SK-N-SH (cell line): ENCODE results near the gene FAF2. TPM values are rescaled to one million over a fixed set of nuclear protein-coding genes. Genes with fewer than 3 reads are reported as not detected.

ENCODE experiments used
- CTCF ChIA-PET: fragments of 300-600, 350-600 bp; formaldehyde crosslinking; extraction: SDS; loops from one replicate; lab custom pipeline; 2021; lab: Yijun Ruan, JAX
- POLR2A ChIA-PET: fragments of 350-600 bp; sonication (Branson Sonifier 250); formaldehyde crosslinking; extraction: SDS; loops from one replicate; lab custom pipeline; 2020; ENCODE audit warnings: antibody characterized with exemption, inconsistent platforms; lab: Yijun Ruan, JAX
- DNase-seq: peaks from one replicate; pipeline ENCODE4 v3.0.0; 2012
- H2AFZ ChIP-seq: fragments of 200-600 bp; sonication (generic); 2 replicates; pipeline ENCODE4 v1.8.1; 2016; ENCODE audit warnings: antibody characterized with exemption, mild to moderate bottlenecking, low read depth
- H3F3A ChIP-seq: fragments of 200-600 bp; sonication (generic); replicated peaks from 2 replicates; pipeline ENCODE3; 2016; ENCODE audit warnings: antibody characterized with exemption, mild to moderate bottlenecking; ENCODE audit not compliant: insufficient read depth
- H3K27ac ChIP-seq, 2 experiments: fragments of 200-500 bp in 1 of 2; fragments of 200-600 bp in 1 of 2; sonication (Bioruptor generic) in 1 of 2; sonication (generic), shearing (Covaris generic) in 1 of 2; 2 replicates each; pipeline versions ENCODE4 v1.5.1 to v1.6.1; 2014 to 2016; ENCODE audit warnings: low read depth in 2 of 2, inconsistent platforms in 1 of 2, low read length in 1 of 2, mild to moderate bottlenecking in 1 of 2, mixed read lengths in 1 of 2
- H3K27me3 ChIP-seq: fragments of 200-600 bp; sonication (generic), shearing (Covaris generic); 2 replicates; pipeline ENCODE4 v1.6.1; 2016; ENCODE audit warnings: mixed run types; ENCODE audit not compliant: insufficient read depth
- H3K36me3 ChIP-seq, 2 experiments: fragments of 200-500 bp in 1 of 2; fragments of 200-600 bp in 1 of 2; sonication (Bioruptor generic) in 1 of 2; sonication (generic) in 1 of 2; replicated peaks in 1 of 2; 2 replicates each; pipeline versions ENCODE3 to v1.5.1; 2014 to 2016; ENCODE audit warnings: low read length in 1 of 2, mild to moderate bottlenecking in 1 of 2; ENCODE audit not compliant: insufficient read depth in 2 of 2, control insufficient read depth in 1 of 2
- H3K4me1 ChIP-seq, 2 experiments: fragments of 200-500 bp in 1 of 2; fragments of 200-600 bp in 1 of 2; sonication (Bioruptor generic) in 1 of 2; sonication (generic), shearing (Covaris generic) in 1 of 2; 2 replicates each; pipeline versions ENCODE4 v1.5.1 to v1.6.1; 2014 to 2016; ENCODE audit warnings: low read depth in 1 of 2, low read length in 1 of 2, mixed run types in 1 of 2; ENCODE audit not compliant: insufficient read depth in 2 of 2, control insufficient read depth in 1 of 2
- H3K4me2 ChIP-seq: fragments of 200-600 bp; sonication (generic), shearing (Covaris generic); 2 replicates; pipeline ENCODE4 v1.6.1; 2017; ENCODE audit warnings: mixed run types
- H3K4me3 ChIP-seq, 2 experiments: fragments of 200-500 bp in 1 of 2; fragments of 200-600 bp in 1 of 2; sonication (Bioruptor generic) in 1 of 2; sonication (generic), shearing (Covaris generic) in 1 of 2; 2 replicates each; pipeline versions ENCODE4 v1.5.1 to v1.8.1; 2014 to 2016; ENCODE audit warnings: low read depth in 2 of 2, inconsistent platforms in 1 of 2, low read length in 1 of 2, mild to moderate bottlenecking in 1 of 2, mixed read lengths in 1 of 2, moderate library complexity in 1 of 2
- H3K79me2 ChIP-seq: fragments of 200-600 bp; sonication (generic); 2 replicates; pipeline ENCODE4 v1.8.1; 2017; ENCODE audit warnings: mild to moderate bottlenecking; ENCODE audit not compliant: insufficient read depth
- H3K9ac ChIP-seq: fragments of 200-600 bp; sonication (generic); 2 replicates; pipeline ENCODE4 v1.6.1; 2017; ENCODE audit warnings: mixed run types
- H3K9me2 ChIP-seq: fragments of 200-600 bp; sonication (generic); 2 replicates; pipeline ENCODE4 v1.6.1; 2017; ENCODE audit warnings: mixed run types
- H3K9me3 ChIP-seq: fragments of 200-600 bp; sonication (generic); 2 replicates; pipeline ENCODE4 v1.6.1; 2017; ENCODE audit warnings: mixed run types, mild to moderate bottlenecking, moderate library complexity
- H4K20me1 ChIP-seq: fragments of 200-600 bp; sonication (generic); 2 replicates; pipeline ENCODE4 v1.6.1; 2017; ENCODE audit warnings: mild to moderate bottlenecking, mixed run types; ENCODE audit not compliant: insufficient read depth
- CHD2 ChIP-seq: fragments of 150-350 bp; IDR thresholded peaks from 2 replicates; pipeline ENCODE4 v1.6.1; 2018; ENCODE audit warnings: low read length; ENCODE audit not compliant: partially characterized antibody
- ELF1 ChIP-seq: IDR thresholded peaks from 2 replicates; pipeline ENCODE4 v1.4.0; 2012
- EP300 ChIP-seq, 2 experiments: IDR thresholded peaks; 2 replicates each; pipeline versions ENCODE4 v1.4.0 to v1.6.1; 2012; ENCODE audit warnings: borderline replicate concordance in 1 of 2, low read depth in 1 of 2, low read length in 1 of 2
- EZH2phosphoT487 ChIP-seq: fragments of 200-600 bp; sonication (generic); IDR thresholded peaks from 2 replicates; pipeline ENCODE4 v1.6.1; 2017; ENCODE audit warnings: low read depth, mixed run types, mild to moderate bottlenecking, antibody characterized with exemption, moderate library complexity, borderline replicate concordance
- FOSL2 ChIP-seq: IDR thresholded peaks from 2 replicates; pipeline ENCODE4 v1.4.0; 2012; ENCODE audit warnings: low read depth, mild to moderate bottlenecking, moderate library complexity, borderline replicate concordance
- FOXJ3 ChIP-seq: sonication (generic); formaldehyde crosslinking; IDR thresholded peaks from 2 replicates; pipeline ENCODE4 v1.5.1; 2020; ENCODE audit warnings: mild to moderate bottlenecking, missing genetic modification reagents
- FOXM1 ChIP-seq: IDR thresholded peaks from 2 replicates; pipeline ENCODE4 v1.4.0; 2012; ENCODE audit warnings: low read depth, mild to moderate bottlenecking
- GABPA ChIP-seq: IDR thresholded peaks from 2 replicates; pipeline ENCODE4 v1.4.0; 2012; ENCODE audit warnings: low read depth, mild to moderate bottlenecking
- GATA2 ChIP-seq: sonication (generic); formaldehyde crosslinking; IDR thresholded peaks from 2 replicates; pipeline ENCODE4 v1.5.0; 2020; ENCODE audit warnings: mild to moderate bottlenecking, missing genetic modification reagents
- JUND ChIP-seq: IDR thresholded peaks from 2 replicates; pipeline ENCODE4 v1.4.0; 2012
- NFIC ChIP-seq: IDR thresholded peaks from 2 replicates; pipeline ENCODE4 v1.4.0; 2012; ENCODE audit warnings: borderline replicate concordance
- POLR2AphosphoS5 ChIP-seq: IDR thresholded peaks from 2 replicates; pipeline ENCODE4 v1.6.1; 2012; ENCODE audit warnings: low read depth, low read length
- RAD21 ChIP-seq: IDR thresholded peaks from 2 replicates; pipeline ENCODE4 v1.6.1; 2012; ENCODE audit warnings: mild to moderate bottlenecking, low read length
- RCOR1 ChIP-seq: fragments of 150-350 bp; IDR thresholded peaks from 2 replicates; pipeline ENCODE4 v1.6.1; 2017; ENCODE audit warnings: antibody characterized with exemption, low read length
- RXRA ChIP-seq: IDR thresholded peaks from 2 replicates; pipeline ENCODE4 v1.4.0; 2012; ENCODE audit warnings: low read depth, mild to moderate bottlenecking, borderline replicate concordance
- SIN3A ChIP-seq: IDR thresholded peaks from 2 replicates; pipeline ENCODE4 v1.6.1; 2012; ENCODE audit warnings: low read depth, mild to moderate bottlenecking, low read length, moderate library complexity, borderline replicate concordance
- SMC3 ChIP-seq: IDR thresholded peaks from 2 replicates; pipeline ENCODE4 v1.6.1; 2012; ENCODE audit warnings: low read depth, low read length, improper control_type of control experiment
- TAF1 ChIP-seq: IDR thresholded peaks from 2 replicates; pipeline ENCODE4 v1.6.1; 2012; ENCODE audit warnings: low read depth, mild to moderate bottlenecking, low read length, moderate library complexity, borderline replicate concordance
- TCF12 ChIP-seq: IDR thresholded peaks from 2 replicates; pipeline ENCODE4 v1.4.0; 2012
- TEAD4 ChIP-seq: IDR thresholded peaks from 2 replicates; pipeline ENCODE4 v1.4.0; 2012; ENCODE audit warnings: mild to moderate bottlenecking, borderline replicate concordance; ENCODE audit not compliant: insufficient read depth
- WGBS: methylation state at CpG from one replicate; pipeline ENCODE4 v1.1.6; 2017; ENCODE audit warnings: low lambda C conversion rate; 5-methylcytosine and 5-hydroxymethylcytosine counted together
- polyA plus RNA-seq, 3 experiments: library from polyadenylated mRNA; depleted of rRNA; stranded (reverse); fragments of >200 nt; gene quantifications; 2 replicates each; pipeline ENCODE4 v1.2.3, GENCODE V29; 2012
- TF ChIP-seq, protein P1 (sequence below): fragments of 150-350 bp; IDR thresholded peaks from 2 replicates; pipeline ENCODE4 v1.6.1; 2017; ENCODE audit warnings: antibody characterized with exemption, low read length, low read depth, borderline replicate concordance
- TF ChIP-seq, protein P2 (sequence below): fragments of 150-350 bp; IDR thresholded peaks from 2 replicates; pipeline ENCODE4 v1.6.1; 2016; ENCODE audit warnings: mild to moderate bottlenecking, low read depth, low read length
- TF ChIP-seq, protein P3 (sequence below): IDR thresholded peaks from 2 replicates; pipeline ENCODE4 v1.4.0; 2012; ENCODE audit warnings: low read depth, borderline replicate concordance
- TF ChIP-seq, protein P4 (sequence below): IDR thresholded peaks from 2 replicates; pipeline ENCODE4 v1.4.0; 2012; ENCODE audit warnings: low read depth
- TF ChIP-seq, protein P5 (sequence below): IDR thresholded peaks from 2 replicates; pipeline ENCODE4 v1.6.1; 2012; ENCODE audit warnings: mild to moderate bottlenecking, low read depth, low read length, moderate library complexity

Gene FAF2, protein sequence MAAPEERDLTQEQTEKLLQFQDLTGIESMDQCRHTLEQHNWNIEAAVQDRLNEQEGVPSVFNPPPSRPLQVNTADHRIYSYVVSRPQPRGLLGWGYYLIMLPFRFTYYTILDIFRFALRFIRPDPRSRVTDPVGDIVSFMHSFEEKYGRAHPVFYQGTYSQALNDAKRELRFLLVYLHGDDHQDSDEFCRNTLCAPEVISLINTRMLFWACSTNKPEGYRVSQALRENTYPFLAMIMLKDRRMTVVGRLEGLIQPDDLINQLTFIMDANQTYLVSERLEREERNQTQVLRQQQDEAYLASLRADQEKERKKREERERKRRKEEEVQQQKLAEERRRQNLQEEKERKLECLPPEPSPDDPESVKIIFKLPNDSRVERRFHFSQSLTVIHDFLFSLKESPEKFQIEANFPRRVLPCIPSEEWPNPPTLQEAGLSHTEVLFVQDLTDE
- 25.5 and 35.1 TPM in 2 replicates for polyA plus RNA-seq (2012; rRNA removed)
- 29.5 and 30.4 TPM in 2 replicates for polyA plus RNA-seq (2012; cell fraction: cytosol; rRNA removed)
- 16.0 and 34.3 TPM in 2 replicates for polyA plus RNA-seq (2012; cell fraction: nucleus; rRNA removed)

DNA sequence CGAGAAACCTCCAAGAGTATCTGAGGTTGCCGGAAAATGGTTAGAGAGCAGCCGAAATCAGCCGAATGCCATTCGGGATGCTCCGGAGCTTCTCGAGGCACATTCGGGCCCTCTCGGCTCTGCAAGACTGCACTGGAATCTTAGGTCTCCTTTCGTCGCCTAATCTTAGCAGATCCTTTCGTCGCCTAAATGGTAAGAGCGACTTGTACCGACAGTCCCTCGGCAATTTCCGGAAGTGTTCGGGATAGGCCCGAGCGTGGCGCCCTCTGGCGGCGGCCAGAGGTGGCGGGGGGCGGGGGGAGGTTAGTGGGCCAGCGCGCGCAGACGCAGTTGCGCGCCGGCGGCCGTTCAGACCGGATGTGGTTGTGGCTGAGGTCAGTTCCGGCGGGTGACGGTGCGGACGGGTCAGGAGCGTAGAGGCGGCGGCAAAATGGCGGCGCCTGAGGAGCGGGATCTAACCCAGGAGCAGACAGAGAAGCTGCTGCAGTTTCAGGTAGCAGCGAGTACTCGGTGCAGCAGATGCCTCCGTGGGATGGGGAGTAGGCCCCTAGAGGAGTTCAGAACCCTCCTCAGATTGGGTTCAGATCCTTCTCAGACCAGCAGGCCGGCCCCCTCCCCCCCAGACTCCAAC is at the start of gene FAF2:
FAF2 (plus strand) TSS at position 408 of the 631 bp plus-strand sequence; CDS start at position 431, 23 bp downstream.
- H3K4me2 ChIP-seq = peak within 1 kb of the TSS; percentile 89
- no peaks in the 10 kb centered on the region for H3K9me3 ChIP-seq
- peaks cover 17% of the 10 kb centered on the region for H4K20me1 ChIP-seq
- peaks cover 47% of the 10 kb centered on the region for H3K79me2 ChIP-seq
- H2AFZ ChIP-seq = peak within 1 kb of the TSS; percentile 90
- H3K9ac ChIP-seq = peak within 1 kb of the TSS; percentile 92
- peaks cover 0 to 3% of the 10 kb centered on the region in 2 experiments; a peak in 2 of 4 replicates for H3K4me1 ChIP-seq
- H3K4me3 ChIP-seq = peak within 1 kb of the TSS; percentile 88 to 93
- CTCF ChIA-PET = interaction anchor here (0.6 to 4.3 kb wide), 41 partner anchors 10 to 718 kb away, joined by 3 to 47 read pairs (median 4); partner anchors contain the start of genes CLTB, EIF4E1B, RNF44 and SNCB
- 3% methylated on average over 13 of the region's 50 CpGs for WGBS
- peaks cover 10% of the 10 kb centered on the region for H3F3A ChIP-seq
- peak; percentile 99 for DNase-seq
- peaks cover 7 to 11% of the 10 kb centered on the region in 2 experiments for H3K36me3 ChIP-seq
- no peaks in the 10 kb centered on the region for H3K9me2 ChIP-seq
- POLR2A ChIA-PET = interaction anchor here (0.7 to 0.9 kb wide), 3 partner anchors 86 to 89 kb away, joined by 3 to 4 read pairs (median 3); partner anchors contain the start of gene RNF44
- no peaks in the 10 kb centered on the region for H3K27me3 ChIP-seq
- peak within 1 kb of the TSS; percentile 91 to 93 for H3K27ac ChIP-seq
- TF ChIP-seq TAF1 (peak; percentile 97), TEAD4 (no peak), RCOR1 (no peak), SMC3 (peak; percentile 38; the same call in 1 of the 2 replicates), GATA2 (CRISPR knock-in tag) (no peak), EZH2phosphoT487 (no peak), FOSL2 (no peak), NFIC (no peak), RAD21 (no peak), SIN3A (0 out of 2 replicates have a peak, but pooled peaks have one; percentile 19), ELF1 (peak; percentile 62), FOXM1 (no peak), TCF12 (no peak), RXRA (no peak), EP300 (IDR thresholded peaks at IDR 0.05; ENCODE audit: borderline replicate concordance in 1 of 2, low read depth in 1 of 2, low read length in 1 of 2) (no peak), JUND (no peak), FOXJ3 (CRISPR knock-in tag) (no peak), POLR2AphosphoS5 (peak; percentile 89), GABPA (peak; percentile 90), CHD2 (peak; percentile 12)
- TF ChIP-seq, protein P1, sequence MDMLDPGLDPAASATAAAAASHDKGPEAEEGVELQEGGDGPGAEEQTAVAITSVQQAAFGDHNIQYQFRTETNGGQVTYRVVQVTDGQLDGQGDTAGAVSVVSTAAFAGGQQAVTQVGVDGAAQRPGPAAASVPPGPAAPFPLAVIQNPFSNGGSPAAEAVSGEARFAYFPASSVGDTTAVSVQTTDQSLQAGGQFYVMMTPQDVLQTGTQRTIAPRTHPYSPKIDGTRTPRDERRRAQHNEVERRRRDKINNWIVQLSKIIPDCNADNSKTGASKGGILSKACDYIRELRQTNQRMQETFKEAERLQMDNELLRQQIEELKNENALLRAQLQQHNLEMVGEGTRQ = no peak
- TF ChIP-seq, protein P2, sequence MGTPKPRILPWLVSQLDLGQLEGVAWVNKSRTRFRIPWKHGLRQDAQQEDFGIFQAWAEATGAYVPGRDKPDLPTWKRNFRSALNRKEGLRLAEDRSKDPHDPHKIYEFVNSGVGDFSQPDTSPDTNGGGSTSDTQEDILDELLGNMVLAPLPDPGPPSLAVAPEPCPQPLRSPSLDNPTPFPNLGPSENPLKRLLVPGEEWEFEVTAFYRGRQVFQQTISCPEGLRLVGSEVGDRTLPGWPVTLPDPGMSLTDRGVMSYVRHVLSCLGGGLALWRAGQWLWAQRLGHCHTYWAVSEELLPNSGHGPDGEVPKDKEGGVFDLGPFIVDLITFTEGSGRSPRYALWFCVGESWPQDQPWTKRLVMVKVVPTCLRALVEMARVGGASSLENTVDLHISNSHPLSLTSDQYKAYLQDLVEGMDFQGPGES = no peak
- TF ChIP-seq, protein P3, sequence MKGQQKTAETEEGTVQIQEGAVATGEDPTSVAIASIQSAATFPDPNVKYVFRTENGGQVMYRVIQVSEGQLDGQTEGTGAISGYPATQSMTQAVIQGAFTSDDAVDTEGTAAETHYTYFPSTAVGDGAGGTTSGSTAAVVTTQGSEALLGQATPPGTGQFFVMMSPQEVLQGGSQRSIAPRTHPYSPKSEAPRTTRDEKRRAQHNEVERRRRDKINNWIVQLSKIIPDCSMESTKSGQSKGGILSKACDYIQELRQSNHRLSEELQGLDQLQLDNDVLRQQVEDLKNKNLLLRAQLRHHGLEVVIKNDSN = no peak
- TF ChIP-seq, protein P4, sequence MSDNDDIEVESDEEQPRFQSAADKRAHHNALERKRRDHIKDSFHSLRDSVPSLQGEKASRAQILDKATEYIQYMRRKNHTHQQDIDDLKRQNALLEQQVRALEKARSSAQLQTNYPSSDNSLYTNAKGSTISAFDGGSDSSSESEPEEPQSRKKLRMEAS = 0 out of 2 replicates have a peak, but pooled peaks have one; percentile 14
- TF ChIP-seq, protein P5, sequence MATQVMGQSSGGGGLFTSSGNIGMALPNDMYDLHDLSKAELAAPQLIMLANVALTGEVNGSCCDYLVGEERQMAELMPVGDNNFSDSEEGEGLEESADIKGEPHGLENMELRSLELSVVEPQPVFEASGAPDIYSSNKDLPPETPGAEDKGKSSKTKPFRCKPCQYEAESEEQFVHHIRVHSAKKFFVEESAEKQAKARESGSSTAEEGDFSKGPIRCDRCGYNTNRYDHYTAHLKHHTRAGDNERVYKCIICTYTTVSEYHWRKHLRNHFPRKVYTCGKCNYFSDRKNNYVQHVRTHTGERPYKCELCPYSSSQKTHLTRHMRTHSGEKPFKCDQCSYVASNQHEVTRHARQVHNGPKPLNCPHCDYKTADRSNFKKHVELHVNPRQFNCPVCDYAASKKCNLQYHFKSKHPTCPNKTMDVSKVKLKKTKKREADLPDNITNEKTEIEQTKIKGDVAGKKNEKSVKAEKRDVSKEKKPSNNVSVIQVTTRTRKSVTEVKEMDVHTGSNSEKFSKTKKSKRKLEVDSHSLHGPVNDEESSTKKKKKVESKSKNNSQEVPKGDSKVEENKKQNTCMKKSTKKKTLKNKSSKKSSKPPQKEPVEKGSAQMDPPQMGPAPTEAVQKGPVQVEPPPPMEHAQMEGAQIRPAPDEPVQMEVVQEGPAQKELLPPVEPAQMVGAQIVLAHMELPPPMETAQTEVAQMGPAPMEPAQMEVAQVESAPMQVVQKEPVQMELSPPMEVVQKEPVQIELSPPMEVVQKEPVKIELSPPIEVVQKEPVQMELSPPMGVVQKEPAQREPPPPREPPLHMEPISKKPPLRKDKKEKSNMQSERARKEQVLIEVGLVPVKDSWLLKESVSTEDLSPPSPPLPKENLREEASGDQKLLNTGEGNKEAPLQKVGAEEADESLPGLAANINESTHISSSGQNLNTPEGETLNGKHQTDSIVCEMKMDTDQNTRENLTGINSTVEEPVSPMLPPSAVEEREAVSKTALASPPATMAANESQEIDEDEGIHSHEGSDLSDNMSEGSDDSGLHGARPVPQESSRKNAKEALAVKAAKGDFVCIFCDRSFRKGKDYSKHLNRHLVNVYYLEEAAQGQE = peak; percentile 52; the same call in 1 of the 2 replicates
